Keratinocyte (primary cell): ENCODE measurements around the gene BICD1. TPM values are rescaled to one million over a fixed set of nuclear protein-coding genes. Genes with fewer than 3 reads are reported as not detected.

Experiments
- DNase-seq: peaks from one replicate; pipeline ENCODE4 v3.0.0-alpha.2; 2011; ENCODE audit warnings: low read depth, missing footprints, low spot score
- FAIRE-seq: peaks from 2 replicates; lab custom pipeline; 2011; peaks lifted over from hg19 to GRCh38; lab: Jason Lieb, UNC
- H2AFZ ChIP-seq: 2 replicates; pipeline ENCODE4 v1.6.0; 2012; ENCODE audit warnings: low read length, control low read depth, inconsistent platforms; ENCODE audit not compliant: control insufficient read depth
- H3K27ac ChIP-seq: 2 replicates; pipeline ENCODE4 v1.5.1; 2011; ENCODE audit warnings: low read length; ENCODE audit not compliant: control insufficient read depth, insufficient read depth
- H3K27me3 ChIP-seq: 3 replicates; pipeline ENCODE4 v1.6.0; 2011; ENCODE audit warnings: low read length; ENCODE audit not compliant: control insufficient read depth, insufficient read depth; ENCODE audit errors: extremely low read depth
- H3K36me3 ChIP-seq, 2 experiments: 2 replicates in 1 of 2; 3 replicates in 1 of 2; pipeline ENCODE4 v1.5.1; 2011; ENCODE audit warnings: low read length in 2 of 2, mild to moderate bottlenecking in 1 of 2; ENCODE audit not compliant: control insufficient read depth in 2 of 2, insufficient read depth in 2 of 2; ENCODE audit errors: extremely low read depth in 1 of 2
- H3K4me1 ChIP-seq: 3 replicates; pipeline ENCODE4 v1.5.1; 2011; ENCODE audit warnings: low read length; ENCODE audit not compliant: control insufficient read depth, insufficient read depth; ENCODE audit errors: extremely low read depth
- H3K4me2 ChIP-seq: 3 replicates; pipeline ENCODE4 v1.6.0; 2011; ENCODE audit warnings: low read depth, low read length; ENCODE audit not compliant: control insufficient read depth, insufficient read depth; ENCODE audit errors: extremely low read depth
- H3K4me3 ChIP-seq, 3 experiments: fragments of 200-600 bp in 1 of 3; sonication (generic) in 1 of 3; 2 replicates in 2 of 3; 3 replicates in 1 of 3; pipeline ENCODE4 v1.5.1; 2011 to 2016; ENCODE audit warnings: low read length in 3 of 3, mild to moderate bottlenecking in 3 of 3, control low read depth in 2 of 3, inconsistent platforms in 1 of 3, low read depth in 1 of 3, mixed read lengths in 1 of 3, mixed run types in 1 of 3, moderate library complexity in 1 of 3; ENCODE audit not compliant: control insufficient read depth in 2 of 3, insufficient read depth in 2 of 3; ENCODE audit errors: extremely low read depth in 1 of 3
- H3K79me2 ChIP-seq: 2 replicates; pipeline ENCODE4 v1.6.0; 2012; ENCODE audit warnings: low read length; ENCODE audit not compliant: control insufficient read depth, insufficient read depth
- H3K9ac ChIP-seq: 3 replicates; pipeline ENCODE4 v1.6.0; 2011; ENCODE audit warnings: low read length; ENCODE audit not compliant: control insufficient read depth, insufficient read depth; ENCODE audit errors: extremely low read depth
- H3K9me1 ChIP-seq: 3 replicates; pipeline ENCODE4 v1.6.0; 2011; ENCODE audit warnings: low read length; ENCODE audit not compliant: control insufficient read depth, insufficient read depth; ENCODE audit errors: extremely low read depth
- H3K9me3 ChIP-seq: 2 replicates; pipeline ENCODE4 v1.5.1; 2012; ENCODE audit warnings: low read depth, low read length; ENCODE audit not compliant: control insufficient read depth
- H4K20me1 ChIP-seq: 3 replicates; pipeline ENCODE4 v1.6.0; 2011; ENCODE audit warnings: low read length; ENCODE audit not compliant: control insufficient read depth, insufficient read depth; ENCODE audit errors: extremely low read depth
- CTCF ChIP-seq, 3 experiments: IDR thresholded peaks in 1 of 3; conservative IDR thresholded peaks in 1 of 3; optimal IDR thresholded peaks in 1 of 3; 2 replicates in 2 of 3; 3 replicates in 1 of 3; pipeline versions ENCODE3 to v1.5.1; 2011; ENCODE audit warnings: low read length in 3 of 3, mild to moderate bottlenecking in 3 of 3, moderate library complexity in 2 of 3, control low read depth in 1 of 3, inconsistent platforms in 1 of 3; ENCODE audit not compliant: insufficient read depth in 2 of 3; ENCODE audit errors: extremely low read depth in 1 of 3
- EZH2 ChIP-seq: IDR thresholded peaks from one replicate; pipeline ENCODE4 v1.6.1; 2012; ENCODE audit warnings: inconsistent platforms, mild to moderate bottlenecking, low read length, moderate library complexity
- dilution Hi-C: fragments of 300-500 bp; cut with MboI; formaldehyde crosslinking; loops from one replicate; pipeline ENCODE4 v1.7.0; 2020; ENCODE audit warnings: low sequenced_read_pairs; ENCODE audit not compliant: extremely low pct_ligation_motif_present
- polyA plus RNA-seq, 5 experiments: library from polyadenylated mRNA; depleted of rRNA in 3 of 5; stranded (reverse) in 3 of 5; stranded (forward) in 1 of 5; unstranded in 1 of 5; fragments of >200 nt; gene quantifications; 1 replicate in 1 of 5; 2 replicates in 3 of 5; 3 replicates in 1 of 5; pipeline versions ENCODE4 v1.2.1 to v1.2.3, GENCODE V29; 2011 to 2012; ENCODE audit warnings: missing spikeins in 2 of 5, low read depth in 1 of 5, low replicate concordance in 1 of 5

BICD1 gene
- polyA plus RNA-seq, 1 donor (not counting 4 experiments of a cell fraction or from before 2014, with no cell fraction given) = 10.2 TPM

- no peaks in the 10 kb centered on the region for H4K20me1 ChIP-seq
- peaks cover 3% of the 10 kb centered on the region for H3K4me1 ChIP-seq
- no peaks in the 10 kb centered on the region for H3K36me3 ChIP-seq
- no peak overlapping the region for H3K9ac ChIP-seq
- H3K79me2 ChIP-seq = no peaks in the 10 kb centered on the region
- no peak for FAIRE-seq
- H3K4me2 ChIP-seq = no peak overlapping the region
- H3K9me3 ChIP-seq = no peaks in the 10 kb centered on the region
- no peak overlapping the region for H2AFZ ChIP-seq
- no peaks in the 10 kb centered on the region for H3K27me3 ChIP-seq
- no peak for DNase-seq
- TF ChIP-seq EZH2 (no peak), CTCF (optimal IDR thresholded peaks at IDR 0.05 in 1 of 3, IDR thresholded peaks at IDR 0.05 in 1 of 3, conservative IDR thresholded peaks at IDR 0.05 in 1 of 3; ENCODE audit: extremely low read depth in 1 of 3, insufficient read depth in 2 of 3, low read length in 3 of 3) (no peak)
- no peaks in the 10 kb centered on the region for H3K9me1 ChIP-seq
- dilution Hi-C loops = no loop called here
- no peak overlapping the region for H3K27ac ChIP-seq
- H3K4me3 ChIP-seq = no peak overlapping the region
Observed at GRCh38 chr12:32102234-32102633, 4.4 kb upstream of the BICD1 start.

- Histone ChIP-seq H3K9me1 (no peaks in the 10 kb centered on the region), H3K9ac (no peak overlapping the region), H3K36me3 (no peaks in the 10 kb centered on the region), H3K9me3 (no peaks in the 10 kb centered on the region), H4K20me1 (no peaks in the 10 kb centered on the region), H3K27ac (no peak overlapping the region), H3K79me2 (peaks cover 14% of the 10 kb centered on the region), H2AFZ (no peak overlapping the region), H3K4me2 (no peak overlapping the region), H3K27me3 (no peaks in the 10 kb centered on the region), H3K4me1 (peaks cover 13% of the 10 kb centered on the region), H3K4me3 (no peak overlapping the region)
- FAIRE-seq (no peak), DNase-seq (no peak)
- dilution Hi-C loops = no loop called here
- TF ChIP-seq CTCF (optimal IDR thresholded peaks at IDR 0.05 in 1 of 3, IDR thresholded peaks at IDR 0.05 in 1 of 3, conservative IDR thresholded peaks at IDR 0.05 in 1 of 3; ENCODE audit: extremely low read depth in 1 of 3, insufficient read depth in 2 of 3, low read length in 3 of 3) (no peak), EZH2 (no peak)
Observed at GRCh38 chr12:32104572-32105355, 1.9 kb upstream of the BICD1 start.
